Type B pancreatic cell (in vitro differentiated cells): ENCODE results near the gene ANKRD66. TPM values are rescaled to one million over a fixed set of nuclear protein-coding genes. Genes with fewer than 3 reads are reported as not detected.

ENCODE experiments used
- DNase-seq: peaks from one replicate; pipeline ENCODE4 v3.0.0; 2021; ENCODE audit warnings: mixed read lengths; ENCODE audit not compliant: unreplicated experiment; ENCODE audit errors: extremely low spot score
- H3K27ac Mint-ChIP-seq: 2 replicates; pipeline ENCODE4 v1.8.0; 2021; ENCODE audit warnings: mild to moderate bottlenecking, mixed read lengths
- H3K27me3 Mint-ChIP-seq: 2 replicates; pipeline ENCODE4 v1.8.0; 2021; ENCODE audit warnings: mixed read lengths
- H3K36me3 Mint-ChIP-seq: 2 replicates; pipeline ENCODE4 v1.8.0; 2021; ENCODE audit warnings: mixed read lengths
- H3K4me1 Mint-ChIP-seq: one replicate; pipeline ENCODE4 v1.8.0; 2021; ENCODE audit warnings: mixed read lengths; ENCODE audit not compliant: unreplicated experiment
- H3K4me3 Mint-ChIP-seq: 2 replicates; pipeline ENCODE4 v1.8.0; 2021; ENCODE audit warnings: mild to moderate bottlenecking, mixed read lengths
- H3K9me3 Mint-ChIP-seq: 2 replicates; pipeline ENCODE4 v1.8.0; 2021; ENCODE audit warnings: mixed read lengths
- total RNA-seq: library from RNA; stranded (reverse); gene quantifications from 2 replicates; pipeline ENCODE4 v1.2.1, GENCODE V29; 2021; ENCODE audit warnings: low replicate concordance
- TF ChIP-seq, protein P1 (sequence below): fragments of 200-600 bp; sonication (generic); conservative IDR thresholded peaks from 2 replicates; pipeline ENCODE4 v1.5.0; 2021; ENCODE audit warnings: antibody characterized with exemption, mild to moderate bottlenecking

The ANKRD66 gene
- total RNA-seq, 1 donor from 2014 or later = 0.34 TPM

DNA sequence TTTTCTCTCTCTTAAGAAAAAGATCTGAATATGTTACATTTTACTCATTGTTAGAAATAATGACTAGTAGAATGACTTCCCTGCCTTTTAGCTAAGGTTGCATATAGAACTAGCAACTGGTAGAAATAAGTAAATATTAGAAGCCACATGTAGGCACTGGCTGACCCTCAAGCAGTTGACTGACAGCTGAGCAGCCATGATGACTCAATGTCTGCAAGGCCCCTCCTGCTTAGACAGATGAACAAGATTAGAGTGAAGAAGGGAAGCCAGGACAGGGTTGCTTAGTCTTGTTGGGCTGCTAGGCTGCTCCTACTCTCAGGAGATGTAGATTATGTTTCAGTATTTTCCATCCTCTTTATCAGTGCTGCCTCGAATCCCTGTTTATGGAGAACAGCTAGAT is 52.9 kb downstream of the ANKRD66 start:
- Mint-ChIP-seq H3K27me3 (no peaks in the 10 kb centered on the region), H3K36me3 (no peaks in the 10 kb centered on the region), H3K9me3 (no peaks in the 10 kb centered on the region), H3K4me1 (no peaks in the 10 kb centered on the region), H3K4me3 (no peak overlapping the region), H3K27ac (no peak overlapping the region)
- TF ChIP-seq, protein P1, sequence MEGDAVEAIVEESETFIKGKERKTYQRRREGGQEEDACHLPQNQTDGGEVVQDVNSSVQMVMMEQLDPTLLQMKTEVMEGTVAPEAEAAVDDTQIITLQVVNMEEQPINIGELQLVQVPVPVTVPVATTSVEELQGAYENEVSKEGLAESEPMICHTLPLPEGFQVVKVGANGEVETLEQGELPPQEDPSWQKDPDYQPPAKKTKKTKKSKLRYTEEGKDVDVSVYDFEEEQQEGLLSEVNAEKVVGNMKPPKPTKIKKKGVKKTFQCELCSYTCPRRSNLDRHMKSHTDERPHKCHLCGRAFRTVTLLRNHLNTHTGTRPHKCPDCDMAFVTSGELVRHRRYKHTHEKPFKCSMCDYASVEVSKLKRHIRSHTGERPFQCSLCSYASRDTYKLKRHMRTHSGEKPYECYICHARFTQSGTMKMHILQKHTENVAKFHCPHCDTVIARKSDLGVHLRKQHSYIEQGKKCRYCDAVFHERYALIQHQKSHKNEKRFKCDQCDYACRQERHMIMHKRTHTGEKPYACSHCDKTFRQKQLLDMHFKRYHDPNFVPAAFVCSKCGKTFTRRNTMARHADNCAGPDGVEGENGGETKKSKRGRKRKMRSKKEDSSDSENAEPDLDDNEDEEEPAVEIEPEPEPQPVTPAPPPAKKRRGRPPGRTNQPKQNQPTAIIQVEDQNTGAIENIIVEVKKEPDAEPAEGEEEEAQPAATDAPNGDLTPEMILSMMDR = no peak
- DNase-seq = no peak

DNA sequence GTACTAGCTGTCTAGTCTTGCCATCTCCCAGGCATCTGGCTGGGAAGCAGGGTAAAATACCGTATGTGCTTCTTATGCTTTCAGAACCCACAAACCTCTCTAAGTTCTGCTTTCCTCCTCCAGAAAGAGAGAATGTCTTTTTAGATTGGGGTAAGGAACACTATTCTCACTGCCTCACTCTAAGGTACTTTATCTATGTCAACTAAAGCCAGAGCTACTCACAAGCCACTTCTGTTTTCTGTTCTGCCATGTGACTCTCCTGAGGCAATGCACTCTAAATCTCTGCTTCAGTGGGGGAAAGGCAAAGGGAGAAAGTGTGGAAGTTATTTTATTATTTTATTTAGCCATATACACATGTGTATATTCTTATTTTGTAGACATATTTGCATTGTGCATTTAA is 62.1 kb downstream of the ANKRD66 start:
- Mint-ChIP-seq H3K4me1 (no peaks in the 10 kb centered on the region), H3K27ac (no peak overlapping the region), H3K27me3 (no peaks in the 10 kb centered on the region), H3K36me3 (no peaks in the 10 kb centered on the region), H3K9me3 (no peaks in the 10 kb centered on the region), H3K4me3 (no peak overlapping the region)
- DNase-seq = no peak
- TF ChIP-seq, protein P1 = no peak

Other genes starting within 250 kb of the ANKRD66 start
- gene CYP39A1, start 94.1 kb upstream of the ANKRD66 start, total RNA-seq = 4.8 and 6.7 TPM in 2 replicates
- 8.7 and 18.1 TPM in 2 replicates for gene SLC25A27, start 94.0 kb upstream of the ANKRD66 start, total RNA-seq
- gene TDRD6, start 59.0 kb upstream of the ANKRD66 start, total RNA-seq = 0.19 and 0.38 TPM in 2 replicates
- 0.71 and 1.2 TPM in 2 replicates for gene PLA2G7, start 11.6 kb upstream of the ANKRD66 start, total RNA-seq
- gene MEP1A, start 46.5 kb downstream of the ANKRD66 start, total RNA-seq = 3.6 and 22.4 TPM in 2 replicates
- gene ADGRF5, start 175.0 kb downstream of the ANKRD66 start, total RNA-seq = 0.58 and 1.2 TPM in 2 replicates